ENCODE results near the gene DNM1L. TPM values are rescaled to one million over a fixed set of nuclear protein-coding genes. Genes with fewer than 3 reads are reported as not detected.

Gene DNM1L
- total RNA-seq (2021) = 79.8 and 81.1 TPM in 2 replicates
- long read RNA-seq, full-length matches to known transcripts = 288 of 335 reads
- long read RNA-seq, partial matches to known transcripts = 20 of 335 reads
- long read RNA-seq, other reads (novel, unspliced or antisense) = 27 of 335 reads

DNA sequence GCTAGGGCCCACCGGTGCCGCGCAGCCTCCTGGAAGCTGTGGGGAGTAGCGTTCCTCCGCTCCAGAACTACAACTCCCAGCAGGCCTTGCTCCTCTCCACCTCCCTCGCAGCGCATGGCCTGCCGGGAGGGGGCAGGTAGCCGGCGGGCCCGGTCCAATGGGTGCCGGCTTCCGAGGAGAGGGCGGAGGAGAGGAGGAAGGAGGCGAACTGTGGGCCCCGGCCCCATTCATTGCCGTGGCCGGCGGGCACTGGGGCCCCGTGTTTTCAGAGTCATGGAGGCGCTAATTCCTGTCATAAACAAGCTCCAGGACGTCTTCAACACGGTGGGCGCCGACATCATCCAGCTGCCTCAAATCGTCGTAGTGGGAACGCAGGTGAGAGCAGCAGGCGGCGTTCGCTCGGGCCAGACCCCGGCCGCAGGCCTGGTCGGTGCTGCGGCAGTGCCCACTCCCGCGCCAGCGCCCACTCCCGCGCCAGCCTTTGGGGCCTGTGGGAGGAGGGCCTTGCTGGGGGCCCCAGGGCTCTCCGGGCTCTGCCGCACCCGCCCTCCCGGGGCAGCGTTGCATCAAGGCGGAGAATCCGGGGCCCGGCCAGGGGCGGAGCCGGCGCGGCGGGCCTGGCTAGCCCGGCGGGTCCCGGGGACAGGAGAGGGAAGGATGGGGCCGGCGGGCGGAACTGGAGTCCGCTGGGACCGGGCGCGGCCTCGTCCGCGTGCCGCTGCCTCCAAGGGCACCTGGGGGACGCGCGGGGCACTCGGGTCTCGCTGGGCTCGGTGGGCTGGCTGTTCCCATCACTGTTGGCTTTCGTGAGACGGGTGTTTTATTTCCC lies at the start of gene DNM1L:
Gene DNM1L (plus strand): TSS at position 211 of the 829 bp plus-strand sequence. CDS start 63 bp downstream, at position 274.
- Histone ChIP-seq H2BK20ac (ENCODE audit: low read depth, low read length, poor library complexity, severe bottlenecking) (no peak within 1 kb of the TSS), H4K5ac (ENCODE audit: insufficient read length, low read depth, low read length) (no peak within 1 kb of the TSS), H3K9me3 (ENCODE audit: control insufficient read depth, low read depth, low read length) (no peaks in the 10 kb centered on the region), H4K8ac (replicated peaks; ENCODE audit: insufficient read length, low read depth, low read length) (no peak within 1 kb of the TSS), H2BK5ac (ENCODE audit: insufficient read length, low read length) (no peak within 1 kb of the TSS), H3T11ph (ENCODE audit: low read length) (no peak within 1 kb of the TSS), H3K27ac (ENCODE audit: insufficient read length, low read depth, low read length) (no peak within 1 kb of the TSS), H3K9ac (ENCODE audit: extremely low read depth, insufficient read length, low read length) (peak within 1 kb of the TSS; percentile 83), H3K4ac (ENCODE audit: low read depth, low read length) (no peak within 1 kb of the TSS), H2AK5ac (ENCODE audit: insufficient read length, low read length) (no peak within 1 kb of the TSS), H3K14ac (ENCODE audit: insufficient read depth, low read length) (peak within 1 kb of the TSS; percentile 81), H2BK12ac (ENCODE audit: insufficient read length, low read depth, low read length) (no peak within 1 kb of the TSS), H3K56ac (ENCODE audit: insufficient read length, low read depth, low read length) (no peak within 1 kb of the TSS), H3K18ac (ENCODE audit: insufficient read length, low read depth, low read length) (peak within 1 kb of the TSS; percentile 28), H3K4me2 (ENCODE audit: insufficient read depth, insufficient read length, low read length) (peak within 1 kb of the TSS; percentile 89), H4K20me1 (ENCODE audit: control insufficient read depth, insufficient read depth, insufficient read length) (no peaks in the 10 kb centered on the region), H3K79me2 (ENCODE audit: insufficient read depth, low read length) (peaks cover 27% of the 10 kb centered on the region; the same call in 1 of the 2 replicates), H3K23me2 (ENCODE audit: insufficient read length, low read depth, low read length, poor library complexity, severe bottlenecking) (no peaks in the 10 kb centered on the region), H4K91ac (ENCODE audit: insufficient read length, low read depth, low read length) (no peak within 1 kb of the TSS), H3K79me1 (ENCODE audit: insufficient read depth, low read depth, low read length, poor library complexity, severe bottlenecking) (no peaks in the 10 kb centered on the region), H2BK120ac (ENCODE audit: low read depth, low read length, poor library complexity, severe bottlenecking) (no peak within 1 kb of the TSS), H3K23ac (ENCODE audit: insufficient read length, low read depth, low read length) (no peak within 1 kb of the TSS), H3K4me1 (ENCODE audit: insufficient read depth, low read length) (no peaks in the 10 kb centered on the region), H2AFZ (ENCODE audit: low read length) (no peak within 1 kb of the TSS), H2BK15ac (ENCODE audit: low read depth, low read length) (no peak within 1 kb of the TSS), H3K27me3 (ENCODE audit: insufficient read depth, low read length) (no peaks in the 10 kb centered on the region)
- Mint-ChIP-seq H3K4me1 (peaks cover 10 to 16% of the 10 kb centered on the region in 2 experiments), H3K9me3 (no peaks in the 10 kb centered on the region), H3K27me3 (ENCODE audit: low read depth) (no peaks in the 10 kb centered on the region), H3K27ac (peak within 1 kb of the TSS; percentile 91 to 97 (median 93)), H3K4me3 (peak within 1 kb of the TSS; percentile 86 to 92), H3K36me3 (ENCODE audit: insufficient read depth in 1 of 3, low read depth in 3 of 3) (peaks cover 5 to 11% (median 6%) of the 10 kb centered on the region in 3 experiments; a peak in 5 of 7 replicates)
- peak; percentile 99 for DNase-seq
- WGBS (ENCODE audit: extremely low coverage, insufficient read length, low lambda C conversion rate) = no CpG with 5 or more reads among the region's 76 CpGs
- no peak; the same call in 2 of the 3 replicates for TF ChIP-seq CTCF (conservative IDR thresholded peaks at IDR 0.05)

Data from H9 (cell line).